PC-9 (cell line): ENCODE data around the gene CAPN14. TPM values are rescaled to one million over a fixed set of nuclear protein-coding genes. Genes with fewer than 3 reads are reported as not detected.

Experiments
- BruUV-seq: library from RNA; stranded (reverse); fragments of 400-500 nt; replicated peaks from 2 replicates; lab custom pipeline; 2021; lab: Mats Ljungman, UMichigan
- CTCF ChIA-PET: fragments of 300-600 bp; sonication (Branson Sonifier 250); formaldehyde crosslinking; loops from one replicate; lab custom pipeline; 2022; ENCODE audit warnings: antibody characterized with exemption; lab: Charles Lee
- POLR2A ChIA-PET: fragments of 300-600 bp; sonication (Branson Sonifier 250); formaldehyde crosslinking; loops from one replicate; lab custom pipeline; 2022; ENCODE audit warnings: antibody characterized with exemption; ENCODE audit not compliant: unreplicated experiment; lab: Charles Lee
- DNase-seq, 2 experiments: peaks; one replicate each; pipeline versions ENCODE4 v3.0.0 to v3.0.0-alpha.2; 2015 to 2022; ENCODE audit warnings: mixed read lengths in 1 of 2
- H2AFZ ChIP-seq: fragments of 200-600 bp; sonication (generic); 2 replicates; pipeline ENCODE4 v1.8.1; 2017; ENCODE audit warnings: antibody characterized with exemption
- H3F3A ChIP-seq: fragments of 200-600 bp; sonication (generic); 2 replicates; pipeline ENCODE4 v1.8.1; 2017; ENCODE audit warnings: antibody characterized with exemption, mild to moderate bottlenecking, low read depth; ENCODE audit not compliant: insufficient read depth
- H3K27ac ChIP-seq: fragments of 200-600 bp; sonication (generic); 2 replicates; pipeline ENCODE4 v1.6.1; 2016; ENCODE audit warnings: mixed run types
- H3K27me3 ChIP-seq: fragments of 200-600 bp; sonication (generic); 2 replicates; pipeline ENCODE4 v1.6.1; 2016; ENCODE audit warnings: low read depth, mixed run types; ENCODE audit not compliant: insufficient read depth
- H3K36me3 ChIP-seq: fragments of 200-600 bp; sonication (generic); 2 replicates; pipeline ENCODE4 v1.6.1; 2016; ENCODE audit warnings: low read depth, mixed run types
- H3K4me1 ChIP-seq: fragments of 200-600 bp; sonication (generic); replicated peaks from 2 replicates; pipeline ENCODE4 v1.6.1; 2016; ENCODE audit warnings: mixed run types; ENCODE audit not compliant: insufficient read depth
- H3K4me2 ChIP-seq: fragments of 200-600 bp; sonication (generic); 2 replicates; pipeline ENCODE4 v1.6.1; 2017; ENCODE audit warnings: mixed run types
- H3K4me3 ChIP-seq: fragments of 200-600 bp; sonication (generic); 2 replicates; pipeline ENCODE4 v1.6.1; 2016; ENCODE audit warnings: mixed run types
- H3K79me2 ChIP-seq: fragments of 200-600 bp; sonication (generic); 2 replicates; pipeline ENCODE4 v1.6.1; 2017; ENCODE audit warnings: low read depth, mixed run types
- H3K9me2 ChIP-seq: fragments of 200-600 bp; sonication (generic); 2 replicates; pipeline ENCODE4 v1.8.1; 2017; ENCODE audit warnings: mild to moderate bottlenecking; ENCODE audit not compliant: insufficient read depth
- H3K9me3 ChIP-seq: fragments of 200-600 bp; sonication (generic); 2 replicates; pipeline ENCODE4 v1.8.1; 2016; ENCODE audit warnings: low read depth; ENCODE audit not compliant: insufficient read depth
- H4K20me1 ChIP-seq: fragments of 200-600 bp; sonication (generic); 2 replicates; pipeline ENCODE4 v1.8.1; 2017; ENCODE audit not compliant: insufficient read depth
- EZH2 ChIP-seq: fragments of 200-600 bp; sonication (generic); IDR thresholded peaks from 2 replicates; pipeline ENCODE4 v1.8.0; 2017; ENCODE audit warnings: antibody characterized with exemption, low read depth
- intact Hi-C: fragments of 100-400 bp; cut with micrococcal nuclease; formaldehyde crosslinking; loops from one replicate; pipeline ENCODE4 v1.10.0; 2022; ENCODE audit not compliant: unreplicated experiment
- total RNA-seq: library from RNA; stranded (reverse); gene quantifications from 2 replicates; pipeline ENCODE4 v1.2.3, GENCODE V29; 2021
- TF ChIP-seq, protein P1 (sequence below): fragments of 200-600 bp; sonication (generic); conservative IDR thresholded peaks from 2 replicates; pipeline ENCODE4 v1.6.1; 2017; ENCODE audit warnings: mixed run types, antibody characterized with exemption, mild to moderate bottlenecking, moderate library complexity

The CAPN14 gene
- total RNA-seq, 1 experiment from 2014 or later, result 0.35 TPM

DNA sequence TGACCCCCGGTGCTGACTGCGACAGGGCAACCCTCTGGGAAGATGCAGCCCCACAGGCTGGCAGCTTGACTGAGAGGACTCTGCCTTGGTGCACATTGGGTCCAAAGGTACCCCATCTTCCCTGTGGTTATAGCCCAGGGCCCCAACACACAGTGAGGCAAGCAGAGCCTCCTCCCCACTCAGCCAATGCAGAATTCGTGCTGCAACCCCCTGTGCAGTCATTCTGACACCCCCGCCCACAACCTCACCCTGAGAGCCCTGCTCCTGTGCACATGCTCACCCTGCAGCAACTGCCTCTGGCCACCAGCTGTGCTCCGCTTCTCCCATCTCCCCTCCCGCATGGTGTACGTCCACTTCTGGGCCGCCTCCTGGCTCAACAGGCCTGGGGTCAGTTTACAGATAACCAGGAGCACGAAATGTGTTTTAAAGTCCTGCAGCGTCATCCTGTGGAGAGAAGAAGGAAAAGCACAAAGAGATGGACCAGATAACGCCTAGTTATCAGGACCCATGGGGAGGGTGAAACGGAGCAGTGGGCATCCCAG, 24.4 kb downstream of the CAPN14 start:
- DNase-seq, result no peak
- H3K4me3 ChIP-seq, result no peak overlapping the region
- POLR2A ChIA-PET, result no interaction called here
- no peak for TF ChIP-seq EZH2
- TF ChIP-seq, protein P1, sequence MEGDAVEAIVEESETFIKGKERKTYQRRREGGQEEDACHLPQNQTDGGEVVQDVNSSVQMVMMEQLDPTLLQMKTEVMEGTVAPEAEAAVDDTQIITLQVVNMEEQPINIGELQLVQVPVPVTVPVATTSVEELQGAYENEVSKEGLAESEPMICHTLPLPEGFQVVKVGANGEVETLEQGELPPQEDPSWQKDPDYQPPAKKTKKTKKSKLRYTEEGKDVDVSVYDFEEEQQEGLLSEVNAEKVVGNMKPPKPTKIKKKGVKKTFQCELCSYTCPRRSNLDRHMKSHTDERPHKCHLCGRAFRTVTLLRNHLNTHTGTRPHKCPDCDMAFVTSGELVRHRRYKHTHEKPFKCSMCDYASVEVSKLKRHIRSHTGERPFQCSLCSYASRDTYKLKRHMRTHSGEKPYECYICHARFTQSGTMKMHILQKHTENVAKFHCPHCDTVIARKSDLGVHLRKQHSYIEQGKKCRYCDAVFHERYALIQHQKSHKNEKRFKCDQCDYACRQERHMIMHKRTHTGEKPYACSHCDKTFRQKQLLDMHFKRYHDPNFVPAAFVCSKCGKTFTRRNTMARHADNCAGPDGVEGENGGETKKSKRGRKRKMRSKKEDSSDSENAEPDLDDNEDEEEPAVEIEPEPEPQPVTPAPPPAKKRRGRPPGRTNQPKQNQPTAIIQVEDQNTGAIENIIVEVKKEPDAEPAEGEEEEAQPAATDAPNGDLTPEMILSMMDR, result no peak
- H3K27ac ChIP-seq, result no peak overlapping the region
- no peaks in the 10 kb centered on the region for H3K79me2 ChIP-seq
- H3K4me2 ChIP-seq, result no peak overlapping the region
- H3K36me3 ChIP-seq, result no peaks in the 10 kb centered on the region
- H3K27me3 ChIP-seq, result no peaks in the 10 kb centered on the region
- H2AFZ ChIP-seq, result no peak overlapping the region
- H3K4me1 ChIP-seq, result peaks cover 22% of the 10 kb centered on the region
- no peaks in the 10 kb centered on the region for H4K20me1 ChIP-seq
- no peaks in the 10 kb centered on the region for H3F3A ChIP-seq
- intact Hi-C loops, result no loop called here
- no peaks in the 10 kb centered on the region for H3K9me2 ChIP-seq
- no peaks in the 10 kb centered on the region for H3K9me3 ChIP-seq
- BruUV-seq, result no TSS peak
- CTCF ChIA-PET, result no interaction called here

DNA sequence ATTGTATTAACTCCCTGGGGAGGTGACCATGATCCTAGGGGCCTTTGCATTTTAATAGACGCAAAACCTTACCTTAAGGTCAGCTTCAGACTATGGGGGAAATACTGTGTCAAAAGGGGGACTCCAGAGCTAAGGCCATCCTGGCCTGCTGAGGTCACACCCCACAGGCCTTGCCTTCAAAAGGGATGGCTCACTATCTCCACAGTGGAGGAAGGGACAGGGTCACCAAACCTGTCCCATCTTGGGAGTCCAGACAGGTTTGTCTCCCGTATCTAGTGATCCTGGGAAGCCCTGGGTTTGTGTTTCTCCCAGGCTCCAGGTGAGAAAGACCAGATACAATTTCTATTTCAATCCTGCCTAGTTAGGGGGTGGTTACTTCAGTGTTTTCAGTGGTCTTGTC, 24.9 kb downstream of the CAPN14 start:
- no TSS peak for BruUV-seq
- H2AFZ ChIP-seq, result no peak overlapping the region

GRCh38 chr2:31191931-31192330, 25.4 kb downstream of the CAPN14 start:
- Histone ChIP-seq H3K27ac (no peak overlapping the region), H3K36me3 (no peaks in the 10 kb centered on the region), H3K4me3 (no peak overlapping the region), H3K9me2 (no peaks in the 10 kb centered on the region), H3K4me1 (peaks cover 13% of the 10 kb centered on the region), H4K20me1 (no peaks in the 10 kb centered on the region), H3F3A (no peaks in the 10 kb centered on the region), H2AFZ (no peak overlapping the region), H3K27me3 (no peaks in the 10 kb centered on the region), H3K79me2 (no peaks in the 10 kb centered on the region), H3K9me3 (no peaks in the 10 kb centered on the region), H3K4me2 (no peak overlapping the region)
- BruUV-seq, result no TSS peak
- CTCF ChIA-PET, result no interaction called here
- POLR2A ChIA-PET, result no interaction called here
- DNase-seq, result no peak
- no peak for TF ChIP-seq EZH2
- TF ChIP-seq, protein P1, result no peak
- intact Hi-C loops, result no loop called here

More for the DNA sequence above, 24.9 kb downstream of the CAPN14 start:
- no peak overlapping the region for H3K4me2 ChIP-seq
- ChIA-PET CTCF (no interaction called here), POLR2A (no interaction called here)
- peaks cover 18% of the 10 kb centered on the region for H3K4me1 ChIP-seq
- DNase-seq, result no peak
- H4K20me1 ChIP-seq, result no peaks in the 10 kb centered on the region
- no peaks in the 10 kb centered on the region for H3F3A ChIP-seq
- H3K27me3 ChIP-seq, result no peaks in the 10 kb centered on the region
- TF ChIP-seq, protein P1, result no peak
- TF ChIP-seq EZH2, result no peak
- H3K36me3 ChIP-seq, result no peaks in the 10 kb centered on the region
- intact Hi-C loops, result no loop called here
- no peaks in the 10 kb centered on the region for H3K79me2 ChIP-seq
- no peak overlapping the region for H3K4me3 ChIP-seq
- no peak overlapping the region for H3K27ac ChIP-seq
- H3K9me3 ChIP-seq, result no peaks in the 10 kb centered on the region
- no peaks in the 10 kb centered on the region for H3K9me2 ChIP-seq
